Nasal cavity respiratory epithelium epithelial cell of viscerocranial mucosa (primary cell): ENCODE results near the gene AS3MT. TPM values are rescaled to one million over a fixed set of nuclear protein-coding genes. Genes with fewer than 3 reads are reported as not detected.

Source experiments
- total RNA-seq: library from RNA; depleted of rRNA; stranded (reverse); fragments of >200 nt; gene quantifications from 2 replicates; pipeline ENCODE4 v1.2.3, GENCODE V29; 2014

AS3MT gene, protein sequence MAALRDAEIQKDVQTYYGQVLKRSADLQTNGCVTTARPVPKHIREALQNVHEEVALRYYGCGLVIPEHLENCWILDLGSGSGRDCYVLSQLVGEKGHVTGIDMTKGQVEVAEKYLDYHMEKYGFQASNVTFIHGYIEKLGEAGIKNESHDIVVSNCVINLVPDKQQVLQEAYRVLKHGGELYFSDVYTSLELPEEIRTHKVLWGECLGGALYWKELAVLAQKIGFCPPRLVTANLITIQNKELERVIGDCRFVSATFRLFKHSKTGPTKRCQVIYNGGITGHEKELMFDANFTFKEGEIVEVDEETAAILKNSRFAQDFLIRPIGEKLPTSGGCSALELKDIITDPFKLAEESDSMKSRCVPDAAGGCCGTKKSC
- total RNA-seq: 2.1 and 5.8 TPM in 2 replicates

DNA sequence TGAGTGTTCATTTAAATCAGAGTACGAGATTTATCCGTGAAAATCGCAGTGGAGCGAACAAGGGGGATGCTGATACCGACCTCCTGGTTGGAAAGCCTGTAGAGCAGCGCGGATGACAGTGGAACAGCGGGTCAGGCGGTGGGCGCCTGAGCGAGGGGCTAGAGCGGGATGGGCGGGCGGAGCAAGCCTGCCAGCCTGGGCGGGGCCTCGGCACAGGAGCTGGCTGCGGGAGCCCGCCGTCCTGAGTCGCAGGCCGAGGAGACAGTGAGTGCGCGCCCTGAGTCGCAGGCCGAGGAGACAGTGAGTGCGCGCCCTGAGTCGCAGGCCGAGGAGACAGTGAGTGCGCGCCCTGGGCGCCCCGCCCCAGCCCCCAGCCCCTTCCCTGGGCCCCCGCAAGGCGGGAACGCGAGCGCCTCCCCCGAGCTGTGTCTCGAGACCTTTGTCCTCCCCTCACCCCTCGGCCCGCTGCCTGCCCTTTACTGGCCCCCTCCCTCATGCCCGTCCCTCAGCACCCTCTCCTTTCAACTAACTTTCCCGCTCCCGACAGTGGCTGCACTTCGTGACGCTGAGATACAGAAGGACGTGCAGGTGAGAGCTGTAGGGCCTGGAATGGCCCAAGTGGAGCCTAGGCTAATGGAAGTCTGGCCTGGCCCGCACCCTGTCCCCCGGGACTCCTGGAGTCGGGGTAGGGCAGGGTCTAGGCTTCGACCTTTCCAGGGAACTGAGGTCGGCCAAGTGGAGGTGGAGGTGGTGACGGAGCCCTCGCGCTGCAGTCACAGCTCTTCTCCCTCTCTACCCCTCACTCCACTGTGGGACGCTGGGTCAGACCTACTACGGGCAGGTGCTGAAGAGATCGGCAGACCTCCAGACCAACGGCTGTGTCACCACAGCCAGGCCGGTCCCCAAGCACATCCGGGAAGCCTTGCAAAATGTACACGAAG is at the start of gene AS3MT:
Gene AS3MT (plus strand): TSS at position 213 of the 941 bp plus-strand sequence. CDS start 123 bp downstream, at position 336.

DNA sequence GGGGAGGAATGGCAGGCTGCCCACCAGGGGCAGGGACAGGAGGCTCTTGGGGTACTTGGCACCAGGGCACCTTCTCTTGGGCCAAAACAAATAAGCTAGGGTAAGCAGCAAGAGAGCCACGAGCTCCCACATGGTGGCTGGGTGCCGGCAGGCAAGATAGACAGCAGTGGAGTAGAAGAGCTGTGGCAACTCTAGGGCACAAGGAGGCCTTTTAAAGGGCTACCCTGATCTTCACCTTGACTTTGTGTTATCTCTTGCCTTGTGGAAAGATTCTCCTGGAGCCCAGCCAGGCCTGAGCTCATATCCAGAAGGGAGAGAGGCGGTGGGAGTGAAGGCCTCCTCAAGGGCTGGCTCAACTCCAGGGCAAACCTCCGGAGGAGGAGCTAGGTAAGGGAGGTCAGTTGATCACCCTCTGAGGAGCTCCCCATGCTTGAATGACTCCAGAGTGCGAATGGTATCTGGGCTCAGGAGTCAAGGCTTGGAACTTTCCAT is 32.0 kb upstream of the AS3MT start, which contains the start of gene CYP17A1:
Gene CYP17A1 (minus strand): TSS at position 184 of the 492 bp plus-strand sequence. CDS start 52 bp downstream, at position 132.

DNA sequence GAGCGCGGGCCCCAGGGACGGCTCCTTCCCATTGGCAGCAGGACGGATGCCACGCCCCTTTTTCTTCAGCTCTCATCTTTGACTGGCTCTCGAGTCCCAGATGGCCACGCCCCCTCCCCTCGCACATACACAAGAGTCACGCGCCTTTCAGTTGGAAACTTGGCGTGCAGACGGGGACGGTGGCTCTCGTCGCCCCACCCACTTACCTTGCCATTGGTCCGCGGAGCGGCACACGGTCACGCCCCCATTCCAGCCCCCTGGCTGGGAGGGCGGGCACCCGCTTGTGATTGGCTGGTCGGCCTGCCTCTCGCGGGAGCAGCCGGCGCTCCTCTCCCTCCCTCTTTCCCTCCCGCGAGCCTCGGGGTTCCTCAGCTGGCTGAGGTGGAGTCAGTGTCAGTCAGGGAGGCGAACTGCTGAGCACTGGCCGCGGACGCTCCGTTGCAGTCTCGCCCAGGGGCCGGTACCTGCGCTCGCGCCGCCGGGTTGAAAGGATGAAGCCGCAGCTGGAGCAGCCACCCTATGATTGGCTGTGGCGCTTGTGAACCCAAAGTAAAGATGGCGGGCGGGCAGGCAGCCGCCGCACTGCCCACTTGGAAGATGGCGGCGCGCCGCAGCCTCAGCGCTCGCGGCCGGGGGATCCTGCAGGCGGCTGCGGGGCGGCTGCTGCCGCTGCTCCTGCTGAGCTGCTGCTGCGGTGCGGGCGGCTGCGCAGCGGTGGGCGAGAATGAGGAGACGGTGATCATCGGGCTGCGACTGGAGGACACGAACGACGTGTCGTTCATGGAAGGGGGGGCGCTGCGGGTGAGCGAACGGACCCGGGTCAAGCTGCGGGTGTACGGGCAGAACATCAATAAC is 48.9 kb downstream of the AS3MT start, which contains the start of gene CNNM2:
Gene CNNM2 (plus strand): TSS at position 333 of the 855 bp plus-strand sequence. CDS start 187 bp downstream, at position 520.

Other genes with a start within 250 kb of the AS3MT start
- 44.8 and 111 TPM in 2 replicates for gene TRIM8, start 225.0 kb upstream of the AS3MT start, total RNA-seq
- 5.5 and 6.5 TPM in 2 replicates for gene ARL3, start 155.1 kb upstream of the AS3MT start, total RNA-seq
- 2.1 and 2.4 TPM in 2 replicates for gene SFXN2, start 154.8 kb upstream of the AS3MT start, total RNA-seq
- 26.3 and 44.1 TPM in 2 replicates for gene WBP1L, start 125.5 kb upstream of the AS3MT start, total RNA-seq
- not detected in 2 replicates for gene CYP17A1, start 32.1 kb upstream of the AS3MT start, total RNA-seq
- gene BORCS7, start 15.2 kb upstream of the AS3MT start, total RNA-seq: 8.9 and 20.0 TPM in 2 replicates
- gene CNNM2, start 48.8 kb downstream of the AS3MT start, total RNA-seq: 2.7 and 8.3 TPM in 2 replicates